ENCODE measurements around the gene NPAS2. TPM values are rescaled to one million over a fixed set of nuclear protein-coding genes. Genes with fewer than 3 reads are reported as not detected.

The NPAS2 gene
- total RNA-seq, 2 donors from 2014 or later = 29.2 to 50.8 TPM

- H3K4me1 ChIP-seq (ENCODE audit: control insufficient read depth in 1 of 2, low read depth in 2 of 2) = no peaks in the 10 kb centered on the region
- H3K9me3 ChIP-seq = no peaks in the 10 kb centered on the region
- H3K36me3 ChIP-seq = peaks cover 13% of the 10 kb centered on the region
- H3K27me3 ChIP-seq (replicated peaks; ENCODE audit: insufficient read depth) = no peaks in the 10 kb centered on the region
- H3K27ac ChIP-seq = no peak overlapping the region
- DNase-seq (ENCODE audit: low spot score) (no peak), ATAC-seq (ENCODE audit: insufficient number of reproducible peaks, low FRiP score, low read depth) (no peak)
- no peak overlapping the region for H3K4me3 ChIP-seq
- TF ChIP-seq CTCF (IDR thresholded peaks at IDR 0.05) = no peak
These were observed 172.3 kb downstream of the NPAS2 start for GRCh38 chr2:100992262-100992661.

GRCh38 chr2:100993294-100993693 lies 173.4 kb downstream of the NPAS2 start:
- DNase-seq (ENCODE audit: low spot score) (no peak), ATAC-seq (ENCODE audit: insufficient number of reproducible peaks, low FRiP score, low read depth) (no peak)
- no peak for TF ChIP-seq CTCF (IDR thresholded peaks at IDR 0.05)
- peaks cover 13% of the 10 kb centered on the region for H3K36me3 ChIP-seq
- H3K9me3 ChIP-seq = no peaks in the 10 kb centered on the region
- H3K27ac ChIP-seq = no peak overlapping the region
- no peak overlapping the region for H3K4me3 ChIP-seq
- H3K4me1 ChIP-seq (ENCODE audit: control insufficient read depth in 1 of 2, low read depth in 2 of 2) = no peaks in the 10 kb centered on the region
- H3K27me3 ChIP-seq (replicated peaks; ENCODE audit: insufficient read depth) = no peaks in the 10 kb centered on the region

- Histone ChIP-seq H3K36me3 (peaks cover 10% of the 10 kb centered on the region), H3K27me3 (replicated peaks; ENCODE audit: insufficient read depth) (no peaks in the 10 kb centered on the region)
- no peak for ATAC-seq (ENCODE audit: insufficient number of reproducible peaks, low FRiP score, low read depth)
These were observed 175.6 kb downstream of the NPAS2 start for GRCh38 chr2:100995309-100996075.

DNA sequence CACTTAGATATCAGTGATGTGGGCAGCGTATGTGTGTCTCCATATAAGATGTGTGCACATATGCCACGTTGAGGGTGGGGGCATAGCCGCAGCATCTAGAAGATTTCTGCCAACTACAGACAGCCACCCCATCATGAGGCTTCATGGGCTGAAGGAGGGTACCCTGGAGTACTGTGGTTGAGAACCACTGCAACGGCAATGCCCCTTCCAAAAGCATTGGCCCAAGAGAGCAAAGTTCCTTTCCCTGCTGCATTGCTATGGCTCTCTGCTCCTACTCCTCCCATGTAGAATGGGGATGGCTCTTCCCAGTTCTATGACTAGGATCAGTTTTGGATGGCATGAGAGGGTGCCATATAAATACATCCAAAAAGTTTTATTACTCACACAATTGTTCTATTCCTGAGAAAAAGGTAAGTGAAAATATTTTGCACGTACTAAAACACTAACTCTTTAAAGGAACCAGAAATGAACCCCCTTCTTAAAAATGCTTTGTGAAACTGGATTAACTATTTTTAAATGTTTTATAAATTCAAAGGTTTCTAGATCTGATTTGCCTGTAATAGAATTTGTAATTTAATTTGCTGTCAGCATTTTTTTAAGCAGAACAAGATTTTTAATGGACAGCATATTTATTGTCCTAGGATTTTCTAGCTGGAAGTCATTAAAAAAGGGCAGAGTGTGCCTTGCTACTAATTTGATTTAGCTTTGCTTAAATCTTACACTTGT lies 177.7 kb downstream of the NPAS2 start:
- Histone ChIP-seq H3K27me3 (replicated peaks; ENCODE audit: insufficient read depth) (no peaks in the 10 kb centered on the region), H3K27ac (no peak overlapping the region), H3K36me3 (peaks cover 6% of the 10 kb centered on the region), H3K4me3 (no peak overlapping the region), H3K4me1 (ENCODE audit: control insufficient read depth in 1 of 2, low read depth in 2 of 2) (peaks cover 0 to 5% of the 10 kb centered on the region in 2 donors), H3K9me3 (no peaks in the 10 kb centered on the region)
- no peak for TF ChIP-seq CTCF (IDR thresholded peaks at IDR 0.05)
- no peak for DNase-seq (ENCODE audit: low spot score)
- ATAC-seq (ENCODE audit: insufficient number of reproducible peaks, low FRiP score, low read depth) = no peak

More at GRCh38 chr2:100995309-100996075, 175.6 kb downstream of the NPAS2 start:
- H3K4me3 ChIP-seq = no peak overlapping the region
- no peaks in the 10 kb centered on the region for H3K4me1 ChIP-seq (ENCODE audit: control insufficient read depth in 1 of 2, low read depth in 2 of 2)
- no peak for DNase-seq (ENCODE audit: low spot score)
- no peak for TF ChIP-seq CTCF (IDR thresholded peaks at IDR 0.05)
- no peak overlapping the region for H3K27ac ChIP-seq
- no peaks in the 10 kb centered on the region for H3K9me3 ChIP-seq

- no peaks in the 10 kb centered on the region for H3K9me3 ChIP-seq
- no peak overlapping the region for H3K4me3 ChIP-seq
- no peak overlapping the region for H3K27ac ChIP-seq
- no peaks in the 10 kb centered on the region for H3K27me3 ChIP-seq (replicated peaks; ENCODE audit: insufficient read depth)
- TF ChIP-seq CTCF (IDR thresholded peaks at IDR 0.05) = no peak
- peaks cover 6% of the 10 kb centered on the region for H3K36me3 ChIP-seq
- ATAC-seq (ENCODE audit: insufficient number of reproducible peaks, low FRiP score, low read depth) (no peak), DNase-seq (ENCODE audit: low spot score) (no peak)
- peaks cover 3 to 9% of the 10 kb centered on the region in 2 donors for H3K4me1 ChIP-seq (ENCODE audit: control insufficient read depth in 1 of 2, low read depth in 2 of 2)
These were observed 178.3 kb downstream of the NPAS2 start for GRCh38 chr2:100998235-100998573.
